ENCODE results near the gene SPTBN1.

DNA sequence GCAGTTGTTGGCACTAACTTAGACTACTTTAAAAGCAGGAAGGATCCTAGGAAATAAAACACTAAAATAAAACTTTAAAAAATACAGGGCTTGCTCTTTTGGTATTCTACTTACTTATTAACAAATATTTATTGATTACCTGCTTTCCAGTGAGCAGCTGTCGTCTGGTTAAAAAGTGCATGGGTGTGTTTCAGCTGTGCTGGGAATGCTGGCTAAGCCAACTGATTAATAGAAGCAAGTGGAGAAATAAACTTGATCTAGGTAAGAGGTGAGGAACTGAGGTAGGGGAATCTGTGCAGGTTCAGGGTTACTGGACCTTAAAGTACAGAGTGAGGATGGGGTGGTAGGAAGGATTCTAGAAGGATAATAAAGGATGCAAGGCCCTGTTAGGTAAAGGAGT is 110.8 kb downstream of the SPTBN1 start:
- TF ChIP-seq, protein P1, sequence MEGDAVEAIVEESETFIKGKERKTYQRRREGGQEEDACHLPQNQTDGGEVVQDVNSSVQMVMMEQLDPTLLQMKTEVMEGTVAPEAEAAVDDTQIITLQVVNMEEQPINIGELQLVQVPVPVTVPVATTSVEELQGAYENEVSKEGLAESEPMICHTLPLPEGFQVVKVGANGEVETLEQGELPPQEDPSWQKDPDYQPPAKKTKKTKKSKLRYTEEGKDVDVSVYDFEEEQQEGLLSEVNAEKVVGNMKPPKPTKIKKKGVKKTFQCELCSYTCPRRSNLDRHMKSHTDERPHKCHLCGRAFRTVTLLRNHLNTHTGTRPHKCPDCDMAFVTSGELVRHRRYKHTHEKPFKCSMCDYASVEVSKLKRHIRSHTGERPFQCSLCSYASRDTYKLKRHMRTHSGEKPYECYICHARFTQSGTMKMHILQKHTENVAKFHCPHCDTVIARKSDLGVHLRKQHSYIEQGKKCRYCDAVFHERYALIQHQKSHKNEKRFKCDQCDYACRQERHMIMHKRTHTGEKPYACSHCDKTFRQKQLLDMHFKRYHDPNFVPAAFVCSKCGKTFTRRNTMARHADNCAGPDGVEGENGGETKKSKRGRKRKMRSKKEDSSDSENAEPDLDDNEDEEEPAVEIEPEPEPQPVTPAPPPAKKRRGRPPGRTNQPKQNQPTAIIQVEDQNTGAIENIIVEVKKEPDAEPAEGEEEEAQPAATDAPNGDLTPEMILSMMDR (IDR thresholded peaks at IDR 0.05): no peak
- TF ChIP-seq POLR2A (IDR thresholded peaks at IDR 0.05): no peak
